ENCODE data around the gene EGFL7.
A peak's percentile ranks its signal among the peaks of the same experiment; 100 is the strongest.
"Not testable (repeated sequence)": the region's sequence is repeated elsewhere in the genome, so short reads cannot be mapped to it uniquely, and the experiment has no call there.

Gene EGFL7

GRCh38 chr9:136697821-136698526 is 35.3 kb downstream of the EGFL7 start:
- no peak for DNase-seq (ENCODE audit: low read depth in 2 of 2)

GRCh38 chr9:136698635-136699246 is 36.0 kb downstream of the EGFL7 start:
- DNase-seq (ENCODE audit: low read depth in 2 of 2) = no peak

GRCh38 chr9:136700304-136700703 is 37.6 kb downstream of the EGFL7 start:
- no peak for DNase-seq (ENCODE audit: low read depth in 2 of 2)

GRCh38 chr9:136700959-136701667 is 38.4 kb downstream of the EGFL7 start:
- DNase-seq (ENCODE audit: low read depth in 2 of 2) = peak in 1 of 2 donors; percentile 12

GRCh38 chr9:136701668-136702053 is 38.9 kb downstream of the EGFL7 start:
- DNase-seq (ENCODE audit: low read depth in 2 of 2) = no peak

- DNase-seq (ENCODE audit: low read depth in 2 of 2) = no peak
These were observed 40.7 kb downstream of the EGFL7 start for GRCh38 chr9:136703276-136703860.

GRCh38 chr9:136704741-136705140 is 42.0 kb downstream of the EGFL7 start:
- DNase-seq (ENCODE audit: low read depth in 2 of 2) = not testable (repeated sequence)

- no peak for DNase-seq (ENCODE audit: low read depth in 2 of 2)
These were observed 42.8 kb downstream of the EGFL7 start for GRCh38 chr9:136705564-136705963.

- no peak for DNase-seq (ENCODE audit: low read depth in 2 of 2)
These were observed 44.3 kb downstream of the EGFL7 start for GRCh38 chr9:136707011-136707410.

GRCh38 chr9:136707849-136708517 is 45.3 kb downstream of the EGFL7 start:
- DNase-seq (ENCODE audit: low read depth in 2 of 2) = no peak

- DNase-seq (ENCODE audit: low read depth in 2 of 2) = no peak
These were observed 46.9 kb downstream of the EGFL7 start for GRCh38 chr9:136709454-136710109.

GRCh38 chr9:136710543-136710942 is 47.8 kb downstream of the EGFL7 start:
- DNase-seq (ENCODE audit: low read depth in 2 of 2) = no peak

- DNase-seq (ENCODE audit: low read depth in 2 of 2) = not testable (repeated sequence)
These were observed 48.5 kb downstream of the EGFL7 start for GRCh38 chr9:136711219-136711648.

GRCh38 chr9:136711751-136712689 is 49.3 kb downstream of the EGFL7 start, which contains the start of gene DIPK1B:
TSS of gene DIPK1B (plus strand) at chr9:136712572. CDS start at chr9:136712666, 94 bp downstream.
- no peak for DNase-seq (ENCODE audit: low read depth in 2 of 2)

- DNase-seq (ENCODE audit: low read depth in 2 of 2) = no peak
These were observed 50.2 kb downstream of the EGFL7 start for GRCh38 chr9:136712690-136713544.

GRCh38 chr9:136713550-136713949 is 50.8 kb downstream of the EGFL7 start:
- no peak for DNase-seq (ENCODE audit: low read depth in 2 of 2)

GRCh38 chr9:136714096-136714892 is 51.6 kb downstream of the EGFL7 start:
- DNase-seq (ENCODE audit: low read depth in 2 of 2) = no peak

- no peak for DNase-seq (ENCODE audit: low read depth in 2 of 2)
These were observed 52.2 kb downstream of the EGFL7 start for GRCh38 chr9:136714893-136715274.

All from stimulated activated CD8-positive, alpha-beta memory T cell treated with anti-CD3 and anti-CD28 coated beads, Interleukin-2, amount 100 ng/mL, for 1 hour (primary cell).